ENCODE results near the gene CIB4. TPM values are rescaled to one million over a fixed set of nuclear protein-coding genes. Genes with fewer than 3 reads are reported as not detected.

CIB4 gene
- total RNA-seq, 3 donors from 2014 or later (not counting 1 experiment from before 2014, with no cell fraction given) = not detected

DNA sequence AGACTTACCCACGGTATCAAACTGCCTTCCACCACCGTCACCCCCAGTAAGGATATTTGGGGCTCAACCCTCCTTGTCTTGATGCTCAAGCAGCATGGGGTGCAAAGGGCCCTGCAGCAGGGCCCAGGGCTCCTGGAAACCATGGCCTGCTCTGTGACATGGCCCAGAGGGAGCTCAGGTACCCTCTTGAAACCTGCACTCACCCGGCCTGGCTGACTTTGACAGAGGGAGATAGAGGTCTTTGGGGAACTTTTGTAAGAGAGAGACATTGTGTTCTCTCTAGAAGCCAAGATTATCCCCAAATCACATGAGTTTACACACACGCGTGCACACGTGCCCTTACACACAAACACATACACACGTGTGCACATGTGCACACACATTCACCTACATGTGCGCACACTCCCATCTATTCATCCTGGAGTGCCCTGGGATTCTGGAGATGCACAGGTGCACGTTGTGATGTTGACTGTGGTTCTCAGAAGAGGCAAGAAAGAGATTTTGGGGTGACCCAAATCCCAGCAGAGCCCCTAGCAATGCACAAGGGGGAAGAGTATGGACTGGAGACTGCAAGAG is 31.7 kb upstream of the CIB4 start:
- ATAC-seq (no peak), DNase-seq (no peak)
- 82% methylated on average over 9 of the region's 9 CpGs for WGBS (ENCODE audit: insufficient coverage)
- H3K27me3 Mint-ChIP-seq (ENCODE audit: low read depth in 2 of 2) = peaks cover 25 to 29% of the 10 kb centered on the region in 2 donors
- H3K9me3 Mint-ChIP-seq = no peaks in the 10 kb centered on the region
- intact Hi-C loops (cut with micrococcal nuclease) = no loop called here
- TF ChIP-seq, protein P1, sequence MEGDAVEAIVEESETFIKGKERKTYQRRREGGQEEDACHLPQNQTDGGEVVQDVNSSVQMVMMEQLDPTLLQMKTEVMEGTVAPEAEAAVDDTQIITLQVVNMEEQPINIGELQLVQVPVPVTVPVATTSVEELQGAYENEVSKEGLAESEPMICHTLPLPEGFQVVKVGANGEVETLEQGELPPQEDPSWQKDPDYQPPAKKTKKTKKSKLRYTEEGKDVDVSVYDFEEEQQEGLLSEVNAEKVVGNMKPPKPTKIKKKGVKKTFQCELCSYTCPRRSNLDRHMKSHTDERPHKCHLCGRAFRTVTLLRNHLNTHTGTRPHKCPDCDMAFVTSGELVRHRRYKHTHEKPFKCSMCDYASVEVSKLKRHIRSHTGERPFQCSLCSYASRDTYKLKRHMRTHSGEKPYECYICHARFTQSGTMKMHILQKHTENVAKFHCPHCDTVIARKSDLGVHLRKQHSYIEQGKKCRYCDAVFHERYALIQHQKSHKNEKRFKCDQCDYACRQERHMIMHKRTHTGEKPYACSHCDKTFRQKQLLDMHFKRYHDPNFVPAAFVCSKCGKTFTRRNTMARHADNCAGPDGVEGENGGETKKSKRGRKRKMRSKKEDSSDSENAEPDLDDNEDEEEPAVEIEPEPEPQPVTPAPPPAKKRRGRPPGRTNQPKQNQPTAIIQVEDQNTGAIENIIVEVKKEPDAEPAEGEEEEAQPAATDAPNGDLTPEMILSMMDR (IDR thresholded peaks at IDR 0.05) = no peak
- H3K4me1 Mint-ChIP-seq = peaks cover 10 to 14% of the 10 kb centered on the region in 2 donors
- Histone ChIP-seq H3K4me1 (ENCODE audit: control insufficient read depth, insufficient read depth, low read length) (peaks cover 7% of the 10 kb centered on the region), H3K36me3 (ENCODE audit: control insufficient read depth, insufficient read depth, low read length) (no peaks in the 10 kb centered on the region), H3K27me3 (ENCODE audit: control insufficient read depth, insufficient read depth, low read length) (peaks cover 7% of the 10 kb centered on the region), H3K27ac (ENCODE audit: low read length) (no peak overlapping the region), H3K4me3 (ENCODE audit: low read length) (no peak overlapping the region), H3K9me3 (ENCODE audit: control insufficient read depth, insufficient read depth, low read length) (no peaks in the 10 kb centered on the region)
- H3K4me3 Mint-ChIP-seq = no peak overlapping the region
- no peaks in the 10 kb centered on the region for H3K36me3 Mint-ChIP-seq
- H3K27ac Mint-ChIP-seq = no peak overlapping the region

DNA sequence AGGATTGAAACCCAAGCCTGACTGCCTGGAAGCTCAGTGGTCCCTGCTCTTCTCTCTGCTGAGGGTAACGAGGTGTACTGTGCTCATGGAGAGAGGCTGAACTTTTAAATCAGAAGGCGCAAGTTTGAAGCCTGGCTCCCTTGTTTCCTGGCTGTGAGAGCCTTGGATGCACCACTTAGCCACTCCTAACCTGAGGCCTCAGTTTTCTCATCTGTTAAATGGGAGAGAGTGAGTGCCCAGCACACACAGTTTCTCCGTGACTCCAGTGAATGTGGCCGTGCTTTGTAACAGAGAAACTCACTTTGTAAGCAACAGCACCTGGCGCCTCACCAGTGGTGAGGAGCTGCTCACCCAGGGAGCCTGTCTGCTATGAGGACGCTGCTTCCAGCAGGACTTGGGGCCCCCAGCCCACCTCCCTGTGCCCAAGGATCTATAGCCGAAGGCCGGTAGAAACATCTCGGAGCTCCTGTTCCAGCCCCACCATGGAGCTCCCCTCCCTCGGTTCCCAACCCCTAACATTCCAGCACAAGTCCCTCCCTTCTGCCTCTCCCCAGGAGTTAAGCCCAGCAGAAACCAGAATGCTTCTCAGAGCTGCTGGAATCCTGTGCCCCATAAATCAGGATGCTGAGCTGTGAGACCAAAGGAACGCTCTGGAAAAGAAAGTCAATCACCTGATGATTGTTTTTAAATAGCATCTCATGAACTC is 31.1 kb upstream of the CIB4 start:
- Mint-ChIP-seq H3K27me3 (ENCODE audit: low read depth in 2 of 2) (peaks cover 27 to 35% of the 10 kb centered on the region in 2 donors), H3K27ac (no peak overlapping the region), H3K36me3 (no peaks in the 10 kb centered on the region), H3K4me3 (no peak overlapping the region), H3K9me3 (no peaks in the 10 kb centered on the region), H3K4me1 (peaks cover 10 to 14% of the 10 kb centered on the region in 2 donors)
- Histone ChIP-seq H3K4me1 (ENCODE audit: control insufficient read depth, insufficient read depth, low read length) (peaks cover 7% of the 10 kb centered on the region), H3K4me3 (ENCODE audit: low read length) (no peak overlapping the region), H3K27ac (ENCODE audit: low read length) (no peak overlapping the region), H3K9me3 (ENCODE audit: control insufficient read depth, insufficient read depth, low read length) (no peaks in the 10 kb centered on the region), H3K36me3 (ENCODE audit: control insufficient read depth, insufficient read depth, low read length) (no peaks in the 10 kb centered on the region), H3K27me3 (ENCODE audit: control insufficient read depth, insufficient read depth, low read length) (peaks cover 11% of the 10 kb centered on the region)
- TF ChIP-seq, protein P1 (IDR thresholded peaks at IDR 0.05) = no peak
- 76% methylated on average over 11 of the region's 11 CpGs for WGBS (ENCODE audit: insufficient coverage)
- DNase-seq (no peak), ATAC-seq (no peak)
- intact Hi-C loops (cut with micrococcal nuclease) = no loop called here

DNA sequence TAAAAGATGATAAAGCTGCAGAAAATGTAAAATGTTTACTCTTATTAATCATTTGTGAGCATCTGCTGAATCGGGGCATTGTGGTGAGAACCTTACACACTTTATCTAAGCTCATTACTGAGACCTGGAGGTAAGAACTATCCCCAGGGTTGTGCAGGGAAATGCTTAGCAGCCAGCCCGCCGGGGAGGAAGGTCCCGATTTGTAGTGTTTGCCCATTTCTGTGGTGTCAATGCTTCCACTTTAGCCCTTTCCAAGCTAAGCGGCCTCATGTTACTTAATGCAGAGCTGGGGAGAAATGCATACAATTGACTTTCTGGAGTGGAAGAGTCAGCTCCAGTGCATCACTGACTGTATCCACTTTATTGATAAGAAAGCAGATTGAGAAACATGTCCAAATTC is 30.5 kb upstream of the CIB4 start:
- no peak overlapping the region for H3K4me3 Mint-ChIP-seq
- no peak overlapping the region for H3K27ac Mint-ChIP-seq
- WGBS (ENCODE audit: insufficient coverage) = 86% methylated on average over 5 of the region's 5 CpGs
- H3K4me1 ChIP-seq (ENCODE audit: control insufficient read depth, insufficient read depth, low read length) = peaks cover 7% of the 10 kb centered on the region
- no peaks in the 10 kb centered on the region for H3K36me3 Mint-ChIP-seq
- DNase-seq (no peak), ATAC-seq (no peak)
- H3K4me1 Mint-ChIP-seq = peaks cover 10 to 14% of the 10 kb centered on the region in 2 donors
- H3K9me3 Mint-ChIP-seq = no peaks in the 10 kb centered on the region
- H3K27ac ChIP-seq (ENCODE audit: low read length) = no peak overlapping the region
- no peaks in the 10 kb centered on the region for H3K36me3 ChIP-seq (ENCODE audit: control insufficient read depth, insufficient read depth, low read length)
- H3K27me3 ChIP-seq (ENCODE audit: control insufficient read depth, insufficient read depth, low read length) = peaks cover 11% of the 10 kb centered on the region
- no peak overlapping the region for H3K4me3 ChIP-seq (ENCODE audit: low read length)
- H3K27me3 Mint-ChIP-seq (ENCODE audit: low read depth in 2 of 2) = peaks cover 30 to 41% of the 10 kb centered on the region in 2 donors
- intact Hi-C loops (cut with micrococcal nuclease) = no loop called here
- no peaks in the 10 kb centered on the region for H3K9me3 ChIP-seq (ENCODE audit: control insufficient read depth, insufficient read depth, low read length)
- TF ChIP-seq, protein P1 (IDR thresholded peaks at IDR 0.05) = no peak

All from natural killer cell (primary cell).